PFSK-1 (cell line): ENCODE results near the gene DCHS1.

Experiments used
- POLR2AphosphoS5 ChIP-seq: IDR thresholded peaks from 2 replicates; pipeline ENCODE4 v1.6.1; 2012; ENCODE audit warnings: low read depth, mild to moderate bottlenecking, control low read depth, low read length, moderate library complexity
- TAF1 ChIP-seq: IDR thresholded peaks from 2 replicates; pipeline ENCODE4 v1.6.1; 2012; ENCODE audit warnings: low read length, control low read depth, borderline replicate concordance; ENCODE audit not compliant: insufficient read depth

- TF ChIP-seq TAF1 = no peak
- no peak for TF ChIP-seq POLR2AphosphoS5
Measured at GRCh38 chr11:6574816-6575715, 80.5 kb downstream of the DCHS1 start.
